ENCODE results near the gene PIBF1. TPM values are rescaled to one million over a fixed set of nuclear protein-coding genes. Genes with fewer than 3 reads are reported as not detected.

Gene PIBF1
- total RNA-seq, 1 experiment from 2014 or later = 12.5 TPM

GRCh38 chr13:72788831-72789230 is 6.9 kb downstream of the PIBF1 start:
- BruUV-seq (replicated peaks) = no TSS peak
- Mint-ChIP-seq H3K27me3 (ENCODE audit: unreplicated experiment) (no peaks in the 10 kb centered on the region), H3K4me1 (ENCODE audit: low read depth, unreplicated experiment) (peaks cover 8% of the 10 kb centered on the region), H3K36me3 (ENCODE audit: insufficient read depth, unreplicated experiment) (peaks cover 5% of the 10 kb centered on the region), H3K27ac (ENCODE audit: unreplicated experiment) (no peak overlapping the region), H3K9me3 (ENCODE audit: low read depth, unreplicated experiment) (peaks cover under 1% of the 10 kb centered on the region), H3K4me3 (ENCODE audit: low read depth, unreplicated experiment) (no peak overlapping the region)
- no peak for TF ChIP-seq CTCF (IDR thresholded peaks at IDR 0.05; ENCODE audit: unreplicated experiment)
- intact Hi-C loops (cut with micrococcal nuclease; ENCODE audit: unreplicated experiment) = no loop called here
- CTCF ChIA-PET = no interaction called here
- DNase-seq = no peak

- CTCF ChIA-PET = no interaction called here
- peaks cover 6% of the 10 kb centered on the region for H3K36me3 Mint-ChIP-seq (ENCODE audit: insufficient read depth, unreplicated experiment)
Measured at GRCh38 chr13:72792640-72793039, 10.7 kb downstream of the PIBF1 start.

GRCh38 chr13:72798817-72799216 is 16.9 kb downstream of the PIBF1 start:
- CTCF ChIA-PET = no interaction called here
- peaks cover 3% of the 10 kb centered on the region for H3K9me3 Mint-ChIP-seq (ENCODE audit: low read depth, unreplicated experiment)

More at GRCh38 chr13:72792640-72793039, 10.7 kb downstream of the PIBF1 start:
- H3K27ac Mint-ChIP-seq (ENCODE audit: unreplicated experiment) = no peak overlapping the region
- intact Hi-C loops (cut with micrococcal nuclease; ENCODE audit: unreplicated experiment) = no loop called here
- peaks cover 3% of the 10 kb centered on the region for H3K9me3 Mint-ChIP-seq (ENCODE audit: low read depth, unreplicated experiment)
- DNase-seq = no peak
- H3K4me1 Mint-ChIP-seq (ENCODE audit: low read depth, unreplicated experiment) = peaks cover 8% of the 10 kb centered on the region
- H3K27me3 Mint-ChIP-seq (ENCODE audit: unreplicated experiment) = no peaks in the 10 kb centered on the region
- TF ChIP-seq CTCF (IDR thresholded peaks at IDR 0.05; ENCODE audit: unreplicated experiment) = no peak
- BruUV-seq (replicated peaks) = no TSS peak
- H3K4me3 Mint-ChIP-seq (ENCODE audit: low read depth, unreplicated experiment) = no peak overlapping the region

GRCh38 chr13:72804301-72804700 is 22.4 kb downstream of the PIBF1 start:
- Mint-ChIP-seq H3K4me1 (ENCODE audit: low read depth, unreplicated experiment) (peaks cover 10% of the 10 kb centered on the region), H3K27me3 (ENCODE audit: unreplicated experiment) (no peaks in the 10 kb centered on the region), H3K36me3 (ENCODE audit: insufficient read depth, unreplicated experiment) (peaks cover 5% of the 10 kb centered on the region), H3K4me3 (ENCODE audit: low read depth, unreplicated experiment) (no peak overlapping the region), H3K9me3 (ENCODE audit: low read depth, unreplicated experiment) (no peaks in the 10 kb centered on the region), H3K27ac (ENCODE audit: unreplicated experiment) (no peak overlapping the region)
- TF ChIP-seq CTCF (IDR thresholded peaks at IDR 0.05; ENCODE audit: unreplicated experiment) = no peak
- BruUV-seq (replicated peaks) = no TSS peak
- CTCF ChIA-PET = no interaction called here
- no peak for DNase-seq
- intact Hi-C loops (cut with micrococcal nuclease; ENCODE audit: unreplicated experiment) = no loop called here

More at GRCh38 chr13:72798817-72799216, 16.9 kb downstream of the PIBF1 start:
- H3K4me1 Mint-ChIP-seq (ENCODE audit: low read depth, unreplicated experiment) = peaks cover 10% of the 10 kb centered on the region
- BruUV-seq (replicated peaks) = no TSS peak
- no peaks in the 10 kb centered on the region for H3K27me3 Mint-ChIP-seq (ENCODE audit: unreplicated experiment)
- no peak overlapping the region for H3K27ac Mint-ChIP-seq (ENCODE audit: unreplicated experiment)
- TF ChIP-seq CTCF (IDR thresholded peaks at IDR 0.05; ENCODE audit: unreplicated experiment) = no peak
- intact Hi-C loops (cut with micrococcal nuclease; ENCODE audit: unreplicated experiment) = no loop called here
- DNase-seq = no peak
- H3K36me3 Mint-ChIP-seq (ENCODE audit: insufficient read depth, unreplicated experiment) = peaks cover 7% of the 10 kb centered on the region
- no peak overlapping the region for H3K4me3 Mint-ChIP-seq (ENCODE audit: low read depth, unreplicated experiment)

Data from Calu3 (cell line).